Activated naive CD8-positive, alpha-beta T cell treated with anti-CD3 and anti-CD28 coated beads, Interleukin-2, amount 10 ng/mL, durations not matched to agents 7 days and 5 days (primary cell): ENCODE results near the gene PPIA. TPM values are rescaled to one million over a fixed set of nuclear protein-coding genes. Genes with fewer than 3 reads are reported as not detected.
A peak's percentile ranks its signal among the peaks of the same experiment; 100 is the strongest.
"Not testable (repeated sequence)": the region's sequence is repeated elsewhere in the genome, so short reads cannot be mapped to it uniquely, and the experiment has no call there.

Source experiments
- ATAC-seq: fragments of 150-1000 bp; cut with Tn5 transposase; one replicate; pipeline ENCODE4 v1.10.0; 2021; ENCODE audit warnings: low read depth, moderate library complexity
- POLR2A ChIA-PET: fragments of 350-600 bp; sonication (Branson Sonifier 250); formaldehyde crosslinking; loops from one replicate; lab custom pipeline; 2021; ENCODE audit warnings: antibody characterized with exemption; lab: Charles Lee
- DNase-seq: peaks from one replicate; pipeline ENCODE4 v3.0.0; 2021
- H3K27ac Mint-ChIP-seq: one replicate; pipeline ENCODE4 v1.8.0; 2022; ENCODE audit warnings: mild to moderate bottlenecking, mixed read lengths
- H3K27me3 Mint-ChIP-seq: one replicate; pipeline ENCODE4 v1.8.0; 2022; ENCODE audit warnings: mild to moderate bottlenecking, moderate library complexity, mixed read lengths
- H3K36me3 Mint-ChIP-seq: one replicate; pipeline ENCODE4 v1.8.0; 2021; ENCODE audit warnings: mild to moderate bottlenecking, mixed read lengths
- H3K4me1 Mint-ChIP-seq: one replicate; pipeline ENCODE4 v1.8.0; 2021; ENCODE audit warnings: mixed read lengths
- H3K4me3 Mint-ChIP-seq: one replicate; pipeline ENCODE4 v1.8.0; 2022; ENCODE audit warnings: mild to moderate bottlenecking, moderate library complexity, mixed read lengths
- H3K9me3 Mint-ChIP-seq: one replicate; pipeline ENCODE4 v1.8.0; 2021; ENCODE audit warnings: mixed read lengths
- total RNA-seq, 2 experiments: library from RNA; stranded (reverse); gene quantifications; one replicate each; pipeline ENCODE4 v1.2.3, GENCODE V29; 2021

The PPIA gene
- total RNA-seq, 2 experiments from 2014 or later: 1,658 to 1,692 TPM

DNA sequence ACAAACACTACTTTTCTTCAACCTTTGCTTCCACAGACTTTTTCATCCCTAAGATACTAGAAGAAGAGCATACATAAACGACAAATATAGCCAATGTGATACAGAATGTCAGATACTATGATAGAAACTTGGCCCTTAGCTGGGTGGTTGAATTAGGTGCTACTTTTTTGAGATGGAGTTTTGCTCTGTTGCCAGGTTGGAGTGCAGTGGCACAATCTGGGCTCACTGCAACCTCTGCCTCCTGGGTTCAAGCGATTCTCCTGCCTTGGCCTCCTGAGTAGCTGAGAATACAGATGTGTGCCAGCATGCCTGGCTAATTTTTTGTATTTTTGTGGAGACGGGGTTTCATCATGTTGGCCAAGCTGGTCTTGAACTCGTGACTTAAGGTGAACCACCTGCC, 3.5 kb downstream of the PPIA start:
- Mint-ChIP-seq H3K4me1 (peaks cover 25% of the 10 kb centered on the region), H3K9me3 (no peaks in the 10 kb centered on the region), H3K27me3 (no peaks in the 10 kb centered on the region), H3K4me3 (peak overlapping the region; percentile 42), H3K36me3 (peaks cover 36% of the 10 kb centered on the region), H3K27ac (no peak overlapping the region)
- POLR2A ChIA-PET: interaction anchor here (0.7 kb wide), 1 partner anchor 309 kb away, joined by 4 read pairs; no protein-coding TSS in a partner anchor
- no peak for DNase-seq
- no peak for ATAC-seq

DNA sequence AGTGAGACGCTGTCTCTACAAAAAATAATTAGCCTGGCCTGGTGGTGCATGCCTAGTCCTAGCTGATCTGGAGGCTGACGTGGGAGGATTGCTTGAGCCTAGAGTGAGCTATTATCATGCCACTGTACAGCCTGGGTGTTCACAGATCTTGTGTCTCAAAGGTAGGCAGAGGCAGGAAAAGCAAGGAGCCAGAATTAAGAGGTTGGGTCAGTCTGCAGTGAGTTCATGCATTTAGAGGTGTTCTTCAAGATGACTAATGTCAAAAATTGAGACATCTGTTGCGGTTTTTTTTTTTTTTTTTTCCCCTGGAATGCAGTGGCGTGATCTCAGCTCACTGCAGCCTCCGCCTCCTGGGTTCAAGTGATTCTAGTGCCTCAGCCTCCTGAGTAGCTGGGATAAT, 5.4 kb downstream of the PPIA start:
- Mint-ChIP-seq H3K36me3 (peaks cover 36% of the 10 kb centered on the region), H3K4me1 (peaks cover 25% of the 10 kb centered on the region), H3K4me3 (no peak overlapping the region), H3K9me3 (no peaks in the 10 kb centered on the region), H3K27me3 (no peaks in the 10 kb centered on the region), H3K27ac (no peak overlapping the region)
- no peak for DNase-seq
- no peak for ATAC-seq
- POLR2A ChIA-PET: interaction anchor here (0.6 to 1.1 kb wide), 4 partner anchors 8 to 664 kb away, joined by 3 to 5 read pairs (median 3); no protein-coding TSS in a partner anchor

DNA sequence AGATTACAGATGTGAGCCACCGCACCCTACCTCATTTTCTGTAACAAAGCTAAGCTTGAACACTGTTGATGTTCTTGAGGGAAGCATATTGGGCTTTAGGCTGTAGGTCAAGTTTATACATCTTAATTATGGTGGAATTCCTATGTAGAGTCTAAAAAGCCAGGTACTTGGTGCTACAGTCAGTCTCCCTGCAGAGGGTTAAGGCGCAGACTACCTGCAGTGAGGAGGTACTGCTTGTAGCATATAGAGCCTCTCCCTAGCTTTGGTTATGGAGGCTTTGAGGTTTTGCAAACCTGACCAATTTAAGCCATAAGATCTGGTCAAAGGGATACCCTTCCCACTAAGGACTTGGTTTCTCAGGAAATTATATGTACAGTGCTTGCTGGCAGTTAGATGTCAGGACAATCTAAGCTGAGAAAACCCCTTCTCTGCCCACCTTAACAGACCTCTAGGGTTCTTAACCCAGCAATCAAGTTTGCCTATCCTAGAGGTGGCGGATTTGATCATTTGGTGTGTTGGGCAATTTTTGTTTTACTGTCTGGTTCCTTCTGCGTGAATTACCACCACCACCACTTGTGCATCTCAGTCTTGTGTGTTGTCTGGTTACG, 6.0 kb downstream of the PPIA start:
- DNase-seq: no peak
- Mint-ChIP-seq H3K4me3 (no peak overlapping the region), H3K27me3 (no peaks in the 10 kb centered on the region), H3K36me3 (peaks cover 33% of the 10 kb centered on the region), H3K4me1 (peaks cover 25% of the 10 kb centered on the region), H3K27ac (no peak overlapping the region), H3K9me3 (no peaks in the 10 kb centered on the region)
- no peak for ATAC-seq
- POLR2A ChIA-PET: interaction anchor here (0.6 to 1.1 kb wide), 5 partner anchors 8 to 665 kb away, joined by 3 to 5 read pairs (median 3); no protein-coding TSS in a partner anchor

DNA sequence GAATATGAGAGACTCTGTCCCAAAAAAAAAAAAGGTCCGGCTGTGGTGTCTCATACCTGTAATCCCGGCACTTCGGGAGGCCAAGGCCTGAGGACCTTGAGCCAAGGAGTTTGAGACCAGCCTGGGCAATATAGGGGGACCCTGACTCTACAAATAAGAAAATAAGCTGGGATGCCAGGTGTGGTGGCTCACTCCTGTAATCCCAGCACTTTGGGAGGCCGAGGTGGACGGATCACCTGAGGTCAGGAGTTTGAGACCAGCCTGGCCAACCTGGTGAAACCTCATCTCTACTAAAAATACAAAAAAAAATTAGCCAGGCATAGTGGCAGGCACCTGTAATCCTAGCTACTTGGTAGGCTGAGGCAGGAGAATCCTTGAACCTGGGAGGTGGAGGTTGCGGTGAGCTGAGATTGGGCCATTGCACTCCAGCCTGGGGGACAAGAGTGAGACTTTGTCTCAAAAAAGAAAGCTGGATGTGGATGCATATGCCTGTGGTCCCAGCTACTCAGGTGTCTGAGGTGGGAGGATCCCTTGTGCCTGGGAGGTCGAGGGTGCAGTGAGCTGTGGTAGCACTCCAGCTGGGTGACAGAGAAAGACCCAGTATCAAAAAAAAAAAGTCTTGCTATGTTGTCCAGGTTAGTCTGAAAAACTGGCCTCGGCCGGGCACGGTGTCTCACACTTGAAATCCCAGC, 7.5 kb downstream of the PPIA start:
- DNase-seq, H3K9me3 Mint-ChIP-seq, H3K27me3 Mint-ChIP-seq, H3K27ac Mint-ChIP-seq, ATAC-seq, H3K4me3 Mint-ChIP-seq: not testable (repeated sequence)
- peaks cover 25% of the 10 kb centered on the region for H3K36me3 Mint-ChIP-seq
- peaks cover 20% of the 10 kb centered on the region for H3K4me1 Mint-ChIP-seq
- POLR2A ChIA-PET: interaction anchor here (0.6 to 2.0 kb wide), 5 partner anchors 33 to 334 kb away, joined by 3 to 6 read pairs (median 4); no protein-coding TSS in a partner anchor

DNA sequence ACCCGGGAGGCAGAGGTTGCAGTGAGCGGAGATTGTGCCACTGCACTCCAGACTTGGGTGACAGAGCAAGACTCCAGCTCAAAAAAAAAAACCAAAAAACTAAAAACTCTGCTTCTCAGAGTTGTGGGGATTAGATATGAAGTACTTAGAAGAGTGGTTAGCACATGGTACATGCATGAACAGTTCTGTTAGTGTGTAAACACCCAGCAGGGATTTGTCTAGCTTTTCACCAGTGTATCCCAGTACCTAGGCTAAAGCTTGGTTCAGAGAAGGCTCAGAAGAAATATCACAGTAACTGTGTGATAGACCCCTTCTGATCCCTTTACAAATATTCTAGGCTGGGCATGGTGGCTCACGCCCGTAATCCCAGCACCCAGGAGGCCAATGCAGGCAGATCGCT, 9.5 kb downstream of the PPIA start:
- H3K4me1 Mint-ChIP-seq: peaks cover 7% of the 10 kb centered on the region
- peaks cover 14% of the 10 kb centered on the region for H3K36me3 Mint-ChIP-seq
- no peak overlapping the region for H3K4me3 Mint-ChIP-seq
- no peaks in the 10 kb centered on the region for H3K9me3 Mint-ChIP-seq
- no peaks in the 10 kb centered on the region for H3K27me3 Mint-ChIP-seq
- no peak for ATAC-seq
- H3K27ac Mint-ChIP-seq: no peak overlapping the region
- POLR2A ChIA-PET: interaction anchor here (0.8 to 2.0 kb wide), 3 partner anchors 8 to 80 kb away, joined by 3 to 6 read pairs (median 4); partner anchors contain the start of gene PURB
- no peak for DNase-seq

DNA sequence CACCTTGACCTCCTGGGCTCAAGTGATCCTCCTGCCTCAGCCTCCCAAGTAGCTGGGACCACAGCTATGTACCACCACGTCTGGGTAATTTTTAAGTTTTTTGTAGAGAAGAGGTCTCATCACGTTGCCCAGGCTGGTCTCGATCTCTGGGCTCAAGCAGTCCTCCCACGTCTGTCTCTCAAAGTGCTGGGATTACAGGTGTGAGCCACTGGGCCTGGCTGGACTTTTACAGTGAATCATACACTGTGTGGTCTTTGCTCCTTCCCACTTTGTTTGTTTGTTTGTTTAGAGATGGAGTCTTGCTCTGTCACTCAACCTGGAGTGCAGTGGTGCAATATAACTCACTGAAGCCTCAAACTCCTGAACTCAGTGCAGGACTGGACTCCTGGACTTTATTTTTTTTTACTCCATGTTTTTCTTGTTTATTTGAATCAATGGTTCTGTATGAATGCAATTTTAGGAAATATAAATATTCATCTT, 12.5 kb downstream of the PPIA start:
- Mint-ChIP-seq H3K27ac (no peak overlapping the region), H3K9me3 (no peaks in the 10 kb centered on the region), H3K4me1 (no peaks in the 10 kb centered on the region), H3K4me3 (no peak overlapping the region), H3K36me3 (no peaks in the 10 kb centered on the region), H3K27me3 (no peaks in the 10 kb centered on the region)
- ATAC-seq: no peak
- no peak for DNase-seq
- POLR2A ChIA-PET: no interaction called here

DNA sequence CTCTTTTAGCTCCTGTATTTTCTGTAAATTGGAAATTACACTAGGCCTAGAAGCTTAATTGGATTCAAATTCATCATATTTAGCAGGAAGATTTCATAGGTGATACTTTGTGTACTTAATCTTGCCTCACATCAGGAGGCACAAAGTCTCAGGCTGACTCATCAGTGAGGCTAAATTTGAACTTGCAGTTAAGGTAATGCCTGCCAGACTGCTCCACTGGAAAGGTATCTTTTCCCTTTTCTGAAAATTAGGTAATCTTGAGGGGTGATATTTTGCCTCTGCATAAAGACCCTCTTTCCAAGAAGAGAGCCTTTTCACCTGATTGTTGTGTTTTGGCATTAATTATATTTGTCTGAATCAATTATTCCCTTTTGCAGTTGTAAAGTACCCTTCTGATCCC, 14.6 kb downstream of the PPIA start:
- ATAC-seq: no peak
- no peaks in the 10 kb centered on the region for H3K4me1 Mint-ChIP-seq
- H3K27ac Mint-ChIP-seq: no peak overlapping the region
- no peaks in the 10 kb centered on the region for H3K27me3 Mint-ChIP-seq
- POLR2A ChIA-PET: interaction anchor here (2.8 kb wide), 1 partner anchor 13 kb away, joined by 11 read pairs; no protein-coding TSS in a partner anchor
- no peak for DNase-seq
- H3K4me3 Mint-ChIP-seq: no peak overlapping the region
- H3K36me3 Mint-ChIP-seq: no peaks in the 10 kb centered on the region
- H3K9me3 Mint-ChIP-seq: no peaks in the 10 kb centered on the region

DNA sequence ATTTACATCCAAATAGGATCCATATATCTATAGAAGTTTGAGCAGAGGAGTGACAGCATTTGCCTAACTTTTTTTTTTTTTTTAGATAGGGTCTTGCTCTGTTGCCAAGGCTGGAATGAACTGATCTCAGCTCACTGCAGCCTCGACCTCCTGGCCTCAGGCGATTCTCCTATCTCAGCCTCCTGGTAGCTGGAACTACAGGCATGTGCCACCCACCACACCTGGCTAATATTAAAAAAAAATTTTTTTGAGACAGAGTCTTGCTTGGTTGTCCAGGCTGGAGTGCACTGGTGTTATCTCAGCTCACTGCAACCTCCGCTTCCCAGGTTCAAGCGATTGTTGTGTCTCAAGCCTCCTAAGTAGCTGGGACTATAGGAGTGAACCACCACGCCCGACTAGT, 15.1 kb downstream of the PPIA start:
- H3K4me3 Mint-ChIP-seq: no peak overlapping the region
- H3K36me3 Mint-ChIP-seq: no peaks in the 10 kb centered on the region
- no peak overlapping the region for H3K27ac Mint-ChIP-seq
- POLR2A ChIA-PET: interaction anchor here (2.8 kb wide), 1 partner anchor 14 kb away, joined by 11 read pairs; no protein-coding TSS in a partner anchor
- no peaks in the 10 kb centered on the region for H3K4me1 Mint-ChIP-seq
- ATAC-seq (no peak), DNase-seq (no peak)
- H3K27me3 Mint-ChIP-seq: no peaks in the 10 kb centered on the region
- H3K9me3 Mint-ChIP-seq: no peaks in the 10 kb centered on the region

DNA sequence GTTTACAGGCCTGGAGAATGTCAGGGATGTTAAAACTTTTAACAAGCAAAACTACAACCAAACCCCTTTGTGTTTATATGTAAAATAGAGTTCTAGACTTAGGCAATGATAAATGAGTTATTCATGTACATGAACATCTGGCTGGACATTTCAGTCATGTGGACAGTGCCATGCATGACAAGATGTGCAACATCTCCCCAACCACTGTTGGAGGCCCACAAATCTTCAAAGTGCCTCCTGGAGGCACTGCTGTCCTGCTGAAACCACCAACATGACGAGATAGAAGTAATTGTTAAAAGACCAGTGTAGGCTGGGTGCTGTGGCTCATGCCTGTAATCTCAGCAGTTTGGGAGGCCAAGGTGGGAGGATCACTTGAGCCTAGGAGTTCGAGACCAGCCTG, 18.4 kb downstream of the PPIA start:
- POLR2A ChIA-PET: no interaction called here
- peak; percentile 42 for ATAC-seq

DNA sequence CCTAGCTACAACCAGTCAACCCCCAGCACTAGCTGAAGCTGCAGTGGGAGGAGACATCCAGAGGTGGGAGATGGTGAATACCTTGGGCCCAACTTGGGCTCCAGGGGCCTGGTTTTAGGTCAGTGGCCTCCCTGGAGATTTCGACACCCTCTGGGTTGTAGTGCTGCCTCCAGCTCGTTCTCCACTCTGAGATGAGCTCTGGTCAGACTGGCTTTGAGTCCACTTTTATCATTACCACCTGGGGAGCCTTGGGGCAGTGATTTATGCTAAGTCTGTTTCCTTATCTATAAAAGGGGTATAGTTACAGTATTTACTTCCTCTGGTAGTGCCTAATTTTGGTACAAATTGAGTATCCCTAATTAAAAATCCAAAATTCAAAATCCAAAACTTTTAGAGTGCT, 22.8 kb downstream of the PPIA start:
- H3K4me1 Mint-ChIP-seq: peaks cover 4% of the 10 kb centered on the region
- H3K4me3 Mint-ChIP-seq: no peak overlapping the region
- H3K36me3 Mint-ChIP-seq: peaks cover under 1% of the 10 kb centered on the region
- DNase-seq (no peak), ATAC-seq (no peak)
- no peak overlapping the region for H3K27ac Mint-ChIP-seq
- no peaks in the 10 kb centered on the region for H3K9me3 Mint-ChIP-seq
- H3K27me3 Mint-ChIP-seq: no peaks in the 10 kb centered on the region
- POLR2A ChIA-PET: interaction anchor here (0.5 to 1.4 kb wide), 3 partner anchors 9 to 291 kb away, joined by 3 read pairs; no protein-coding TSS in a partner anchor

More for the DNA sequence above, 18.4 kb downstream of the PPIA start:
- no peak overlapping the region for H3K4me3 Mint-ChIP-seq
- DNase-seq: no peak
- no peaks in the 10 kb centered on the region for H3K36me3 Mint-ChIP-seq
- no peaks in the 10 kb centered on the region for H3K9me3 Mint-ChIP-seq
- no peak overlapping the region for H3K27ac Mint-ChIP-seq
- H3K27me3 Mint-ChIP-seq: no peaks in the 10 kb centered on the region
- no peaks in the 10 kb centered on the region for H3K4me1 Mint-ChIP-seq

DNA sequence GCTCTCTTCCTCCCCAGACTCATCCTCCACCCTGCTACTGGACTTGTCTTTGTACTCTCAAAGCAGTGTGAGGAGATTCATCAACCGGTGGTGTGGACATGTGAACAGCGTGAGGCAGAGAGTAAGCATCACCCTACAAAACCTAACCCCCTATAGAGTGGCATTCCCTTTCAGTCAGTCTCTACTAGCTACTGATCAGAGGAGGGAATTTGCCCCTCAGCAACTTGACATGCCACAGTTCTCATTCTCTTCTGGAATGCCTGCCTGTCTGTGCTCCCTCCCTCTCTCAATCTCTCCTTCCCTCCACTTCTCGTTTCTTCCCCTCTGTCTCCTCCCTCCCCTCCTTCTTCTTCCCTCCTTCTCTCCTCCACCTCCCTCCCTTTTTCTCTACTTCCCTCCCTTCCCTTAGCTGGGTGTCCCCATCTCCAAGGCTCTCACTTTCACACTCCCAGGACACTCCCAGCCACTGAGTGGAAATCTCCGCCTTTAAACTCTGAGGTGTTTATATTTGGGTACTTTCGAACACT, 26.8 kb downstream of the PPIA start:
- peaks cover 10% of the 10 kb centered on the region for H3K36me3 Mint-ChIP-seq

DNA sequence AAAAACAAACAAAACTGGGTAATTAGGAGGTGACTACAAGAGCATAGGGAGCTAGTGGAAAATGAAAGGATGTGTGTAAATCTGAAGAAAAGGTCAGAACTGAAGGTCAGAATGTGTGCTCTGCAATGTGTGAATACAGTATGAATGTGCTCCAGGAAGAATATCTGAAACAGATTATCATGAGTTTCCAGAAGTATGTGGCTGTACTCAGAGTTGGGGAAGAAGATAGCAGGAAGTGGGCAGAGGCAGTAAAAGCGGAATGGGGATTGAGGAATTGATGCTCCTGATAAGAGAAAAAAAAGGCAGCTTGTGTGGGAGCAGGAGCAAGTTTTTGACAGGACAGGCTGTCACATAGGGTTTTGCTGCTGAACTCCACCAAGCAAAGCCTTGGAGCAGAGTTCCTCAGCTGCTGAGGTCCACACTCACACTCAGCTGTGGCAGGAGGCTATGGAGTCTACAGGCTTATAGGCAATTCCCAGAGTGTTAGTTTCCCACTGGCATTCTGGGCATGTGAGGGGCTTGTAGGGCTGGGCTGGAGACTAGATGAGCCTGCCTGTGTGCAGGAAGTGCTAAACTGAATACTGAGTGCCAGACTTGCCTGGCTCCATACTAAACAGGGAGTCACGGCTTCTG, 28.5 kb downstream of the PPIA start:
- POLR2A ChIA-PET: interaction anchor here (0.5 kb wide), 1 partner anchor 35 kb away, joined by 3 read pairs; no protein-coding TSS in a partner anchor
- DNase-seq (no peak), ATAC-seq (no peak)
- peaks cover 14% of the 10 kb centered on the region for H3K36me3 Mint-ChIP-seq
- no peaks in the 10 kb centered on the region for H3K9me3 Mint-ChIP-seq
- peak overlapping the region; percentile 35 for H3K27ac Mint-ChIP-seq
- no peak overlapping the region for H3K4me3 Mint-ChIP-seq
- peaks cover 12% of the 10 kb centered on the region for H3K4me1 Mint-ChIP-seq
- H3K27me3 Mint-ChIP-seq: no peaks in the 10 kb centered on the region

More for the DNA sequence above, 26.8 kb downstream of the PPIA start:
- H3K4me3 Mint-ChIP-seq: no peak overlapping the region
- no peaks in the 10 kb centered on the region for H3K9me3 Mint-ChIP-seq
- peaks cover 12% of the 10 kb centered on the region for H3K4me1 Mint-ChIP-seq
- POLR2A ChIA-PET: interaction anchor here (0.6 kb wide), 1 partner anchor 62 kb away, joined by 5 read pairs; the partner anchor contains the start of gene PURB
- peak overlapping the region; percentile 3 for H3K27ac Mint-ChIP-seq
- DNase-seq (no peak), ATAC-seq (no peak)
- H3K27me3 Mint-ChIP-seq: no peaks in the 10 kb centered on the region

DNA sequence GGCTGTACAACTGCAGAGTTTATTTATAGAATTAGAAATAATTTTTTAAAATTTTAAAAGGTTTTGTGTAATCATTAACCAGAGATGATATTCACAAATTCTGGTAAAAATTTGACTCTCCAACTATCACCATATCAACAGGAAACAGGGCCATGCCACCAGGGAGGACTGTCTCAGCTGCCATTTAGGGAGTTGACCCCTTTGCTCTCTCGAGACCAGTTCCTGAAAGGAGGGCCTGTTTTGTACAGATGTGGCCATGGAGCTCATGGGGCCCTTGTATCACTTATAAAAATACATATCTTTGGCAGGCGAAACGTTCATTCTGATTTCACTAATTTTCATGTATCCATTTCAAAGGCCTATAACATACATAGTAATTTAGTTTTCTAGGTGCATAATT, 31.1 kb downstream of the PPIA start:
- Mint-ChIP-seq H3K27ac (no peak overlapping the region), H3K4me1 (peaks cover 10% of the 10 kb centered on the region), H3K27me3 (no peaks in the 10 kb centered on the region), H3K9me3 (no peaks in the 10 kb centered on the region), H3K36me3 (peaks cover 17% of the 10 kb centered on the region), H3K4me3 (no peak overlapping the region)
- ATAC-seq (no peak), DNase-seq (no peak)
- POLR2A ChIA-PET: interaction anchor here (1.3 kb wide), 1 partner anchor 11 kb away, joined by 5 read pairs; no protein-coding TSS in a partner anchor
